NCI-H1436 (cell line): ENCODE measurements around the gene CROCC2.
A peak's percentile ranks its signal among the peaks of the same experiment; 100 is the strongest.

Experiments used
- DNase-seq: peaks from one replicate; lab custom pipeline; 2025; lab: John Stamatoyannopoulos, UW

The CROCC2 gene

DNA sequence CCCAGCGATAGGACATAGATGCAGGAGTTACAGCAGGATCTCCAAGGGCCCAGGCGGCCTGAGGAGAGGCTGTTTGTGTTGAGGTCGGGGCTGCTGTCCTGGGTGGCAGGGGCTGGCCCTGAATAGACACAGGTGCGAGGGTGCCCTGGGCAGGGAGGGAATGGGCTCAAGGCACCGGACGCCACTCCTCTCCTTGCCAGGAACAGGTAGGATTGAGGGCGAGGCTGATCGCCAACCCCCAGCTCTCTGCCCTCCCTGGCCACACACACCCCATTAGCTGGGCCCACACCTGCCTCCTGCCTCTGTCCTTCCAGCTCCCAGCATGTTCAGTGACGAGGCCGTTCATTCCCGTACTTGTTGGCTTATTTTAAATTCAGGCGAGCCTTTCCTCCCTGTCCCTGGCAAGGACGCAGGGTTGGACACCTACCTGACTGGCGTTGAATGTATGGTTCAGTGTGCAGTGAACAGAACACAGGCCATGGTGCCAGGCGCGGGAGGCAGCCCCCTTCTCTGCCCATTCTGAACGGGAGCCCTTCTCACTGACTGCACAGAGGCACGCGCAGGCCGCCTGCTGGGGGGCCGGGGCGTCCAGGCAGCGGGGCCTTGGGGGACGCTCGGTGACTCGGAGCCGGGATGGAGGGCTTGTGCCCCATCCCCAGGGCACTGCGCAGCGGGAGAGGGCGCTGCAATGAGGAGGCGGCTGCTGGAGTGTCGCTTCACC is 51.0 kb downstream of the CROCC2 start:
- DNase-seq = no peak

GRCh38 chr2:240957656-240958365 is 51.7 kb downstream of the CROCC2 start:
- DNase-seq = peak; percentile 49

DNA sequence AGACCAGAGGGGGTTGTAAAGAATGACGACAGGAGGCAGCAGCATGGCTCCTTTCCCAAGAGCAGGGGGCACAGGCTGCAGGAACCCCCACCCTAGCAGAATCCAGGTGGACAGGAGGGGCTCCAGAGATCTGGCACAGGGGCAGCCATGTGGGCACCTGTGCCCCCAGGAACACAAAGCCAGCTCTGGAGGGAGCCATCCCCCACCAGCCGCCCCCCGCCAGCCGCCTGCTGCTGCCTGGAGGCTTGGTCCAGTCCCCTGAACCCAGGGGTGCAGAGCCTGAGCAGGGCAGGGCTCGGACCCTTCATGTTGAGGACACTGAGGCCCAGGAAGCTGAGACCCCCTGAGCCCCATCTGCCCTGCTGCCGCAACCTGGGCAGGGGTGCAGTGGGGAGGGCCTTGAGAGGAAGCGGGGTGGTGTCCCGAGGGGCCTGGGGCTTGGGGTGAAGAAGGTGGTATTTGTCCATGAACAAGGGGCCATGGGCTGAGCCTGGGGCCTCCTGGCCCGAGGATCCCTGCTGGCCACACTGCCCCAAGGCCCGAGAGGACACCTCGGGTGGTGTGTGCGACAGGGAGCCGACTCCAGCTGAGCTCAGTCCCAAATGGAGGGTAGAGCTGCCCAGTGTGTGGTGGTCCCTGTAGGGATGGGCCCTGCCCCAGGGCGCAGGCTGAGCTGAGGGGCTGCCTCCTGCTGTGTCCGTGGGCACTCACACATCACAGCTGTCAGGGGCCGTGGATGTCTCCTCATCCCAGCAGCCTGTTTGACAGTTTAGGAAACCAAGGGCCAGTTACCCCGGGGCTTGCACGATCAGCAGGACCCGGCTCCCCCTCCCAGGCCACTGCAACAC is 52.5 kb downstream of the CROCC2 start:
- no peak for DNase-seq

GRCh38 chr2:240959214-240959940 is 53.2 kb downstream of the CROCC2 start:
- DNase-seq = no peak

GRCh38 chr2:240959941-240960308 is 53.8 kb downstream of the CROCC2 start:
- no peak for DNase-seq

GRCh38 chr2:240960309-240960970 is 54.3 kb downstream of the CROCC2 start:
- DNase-seq = no peak

DNA sequence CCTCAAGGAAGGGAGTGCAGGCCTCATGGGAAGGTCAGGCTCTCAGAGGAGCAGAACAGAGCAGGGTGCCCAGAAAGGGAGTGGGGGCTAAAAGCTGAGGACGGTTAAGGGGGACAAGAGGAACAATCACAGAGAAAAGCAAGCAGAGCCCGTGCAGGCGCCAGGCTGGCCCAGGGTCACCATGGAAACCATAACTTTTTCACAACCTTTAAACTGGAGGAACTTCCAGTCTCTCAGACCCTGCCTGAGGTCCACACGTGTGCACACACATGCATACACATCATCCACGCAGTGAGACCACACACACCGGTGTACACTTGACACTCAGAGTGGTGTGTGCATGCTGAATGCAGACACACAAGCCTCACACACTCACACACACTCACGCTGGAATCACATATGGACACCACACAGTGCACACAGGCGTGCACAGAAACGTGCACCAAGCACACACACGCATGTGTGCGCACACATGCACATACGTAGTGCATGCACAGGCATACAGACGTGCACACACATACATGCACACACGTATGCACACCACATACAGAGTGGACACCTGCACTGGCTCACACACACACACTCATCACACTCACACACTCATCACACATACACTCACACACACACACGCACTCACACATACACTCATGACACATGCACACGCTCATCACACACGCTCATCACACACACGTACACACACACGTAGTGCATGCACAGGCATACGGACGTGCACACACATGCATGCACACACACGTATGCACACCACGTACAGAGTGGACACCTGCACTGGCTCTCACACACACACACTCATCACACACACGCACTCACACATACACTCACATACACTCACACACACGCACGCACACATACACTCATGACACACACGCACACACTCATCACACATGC is 55.1 kb downstream of the CROCC2 start:
- no peak for DNase-seq

DNA sequence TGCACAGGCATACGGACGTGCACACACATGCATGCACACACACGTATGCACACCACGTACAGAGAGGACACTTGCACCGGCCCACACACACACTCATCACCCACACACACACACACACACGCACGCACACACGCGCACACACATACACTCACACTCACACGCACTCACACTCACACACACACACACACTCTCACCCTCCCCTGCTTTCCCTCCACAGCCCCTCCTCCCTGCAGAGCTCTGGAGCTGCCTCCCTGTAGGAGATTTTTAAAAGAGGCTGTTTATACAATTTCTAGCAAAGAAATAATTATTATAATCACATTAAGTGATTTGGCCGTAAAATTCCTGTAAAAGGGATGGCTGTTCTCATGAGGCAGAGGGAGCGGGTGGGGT is 55.8 kb downstream of the CROCC2 start:
- DNase-seq = no peak

DNA sequence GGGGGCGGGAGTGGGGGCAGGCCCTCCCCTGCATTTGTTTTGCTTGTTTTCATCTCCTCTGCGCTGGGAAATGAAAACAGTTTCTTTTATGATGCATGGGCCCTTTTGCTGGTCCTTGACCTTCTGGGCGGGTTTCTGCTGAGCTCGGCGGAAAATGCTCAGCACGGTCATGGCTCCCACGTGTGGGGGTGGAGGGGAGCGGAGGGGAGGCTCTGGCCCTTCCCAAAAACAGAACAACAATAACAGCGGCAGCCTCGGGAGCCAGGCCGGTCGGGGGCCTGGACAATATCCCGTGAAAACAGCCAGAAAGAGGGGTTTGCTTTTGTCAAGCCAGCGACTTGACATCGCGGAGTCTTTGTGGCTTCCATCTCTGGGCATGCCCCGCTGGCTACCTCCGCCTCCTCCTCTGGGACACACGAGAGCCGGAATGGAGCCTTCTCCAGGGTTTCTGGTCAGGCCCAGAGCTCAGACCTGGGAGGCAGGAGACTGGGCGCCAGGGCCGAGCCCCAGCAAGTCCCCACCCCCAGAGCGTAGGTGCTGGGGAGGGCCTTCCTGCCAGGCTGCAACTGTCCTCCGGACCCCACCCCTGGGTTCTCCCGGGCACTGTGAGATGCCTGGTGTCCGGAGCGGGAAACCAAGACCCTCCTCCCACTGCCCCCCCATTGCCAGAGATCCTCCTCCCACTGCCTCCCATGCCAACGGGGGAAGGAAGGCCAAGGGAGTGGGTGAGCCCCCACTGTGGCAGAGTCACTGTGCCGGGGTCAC is 56.3 kb downstream of the CROCC2 start:
- DNase-seq = no peak

GRCh38 chr2:240963065-240963867 is 57.1 kb downstream of the CROCC2 start:
- no peak for DNase-seq

GRCh38 chr2:240963868-240964703 is 58.0 kb downstream of the CROCC2 start:
- DNase-seq = no peak

DNA sequence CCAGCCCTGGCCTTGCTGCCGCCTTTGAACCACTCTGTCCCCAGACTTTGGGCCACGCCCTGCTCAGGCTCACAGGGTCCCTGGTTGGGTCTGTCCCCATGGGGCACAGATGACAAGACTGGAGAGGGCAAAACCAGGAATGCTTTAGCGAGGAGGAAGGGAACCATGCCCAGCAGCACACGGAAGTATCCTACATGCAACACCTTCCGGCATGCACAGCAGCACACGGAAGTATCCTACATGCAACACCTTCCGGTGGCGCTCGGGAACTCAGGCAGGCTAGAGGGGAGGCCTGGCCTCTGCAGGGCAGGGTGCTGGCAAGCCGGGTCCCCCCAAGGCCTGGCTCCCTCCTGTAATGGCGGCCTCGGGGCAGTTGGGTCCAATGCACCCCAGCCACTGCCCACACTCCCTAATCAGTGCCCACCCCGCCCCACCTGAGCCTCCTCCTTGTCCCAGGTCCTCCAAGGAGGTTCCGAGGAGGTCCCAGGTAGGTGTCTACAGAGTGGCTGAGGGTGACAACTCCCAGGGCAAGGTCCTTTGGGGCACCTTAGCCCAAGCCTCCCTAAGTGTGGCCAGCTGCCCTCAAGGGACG is 58.7 kb downstream of the CROCC2 start:
- no peak for DNase-seq

DNA sequence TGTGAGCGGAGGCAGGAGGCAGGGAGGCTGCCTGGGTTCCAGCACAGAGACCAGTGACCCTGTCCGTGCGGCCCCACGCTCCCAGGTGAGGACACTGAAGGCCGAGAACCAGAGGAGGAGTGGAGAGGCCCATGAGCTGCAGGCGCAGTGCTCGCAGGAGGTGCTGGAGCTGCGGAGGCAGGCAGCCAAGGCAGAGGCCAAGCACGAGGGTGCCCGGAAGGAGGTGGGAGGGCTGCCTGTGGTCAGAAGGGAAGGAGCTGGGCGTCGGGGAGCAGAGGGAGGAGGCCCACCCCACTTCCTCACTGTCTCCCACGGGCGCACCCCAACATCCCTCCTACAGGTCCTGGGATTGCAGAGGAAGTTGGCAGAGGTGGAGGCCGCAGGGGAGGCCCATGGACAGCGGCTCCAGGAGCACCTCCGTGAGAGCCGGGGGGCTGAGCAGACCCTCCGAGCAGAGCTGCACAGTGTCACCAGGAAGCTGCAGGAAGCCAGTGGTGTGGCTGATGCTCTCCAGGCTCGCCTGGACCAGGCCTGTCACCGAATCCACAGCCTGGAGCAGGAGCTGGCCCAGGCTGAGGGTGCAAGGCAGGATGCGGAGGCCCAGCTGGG is 59.3 kb downstream of the CROCC2 start:
- DNase-seq = no peak

GRCh38 chr2:240965905-240966456 is 59.8 kb downstream of the CROCC2 start:
- DNase-seq = no peak

GRCh38 chr2:240966457-240966905 is 60.3 kb downstream of the CROCC2 start:
- DNase-seq = no peak

- no peak for DNase-seq
Measured at GRCh38 chr2:240966906-240967680, 61.0 kb downstream of the CROCC2 start.
